GM18873 (cell line): Measurements from ENCODE around the gene INAVA.
"Not testable (repeated sequence)": the region's sequence is repeated elsewhere in the genome, so short reads cannot be mapped to it uniquely, and the experiment has no call there.

ENCODE experiments used
- ATAC-seq: cut with Tn5 transposase; IDR thresholded peaks from one replicate; pipeline ENCODE4 v1.9.1; 2021; ENCODE audit warnings: mild to moderate bottlenecking, moderate library complexity, moderate number of reproducible peaks; ENCODE audit not compliant: unreplicated experiment, low FRiP score

The INAVA gene

GRCh38 chr1:200959411-200959921 is 64.8 kb downstream of the INAVA start:
- ATAC-seq, result no peak

- ATAC-seq, result no peak
Observed at GRCh38 chr1:200960236-200960947, 65.7 kb downstream of the INAVA start.

GRCh38 chr1:200960948-200961340 is 66.2 kb downstream of the INAVA start:
- ATAC-seq, result no peak

- not testable (repeated sequence) for ATAC-seq
Observed at GRCh38 chr1:200962151-200962550, 67.5 kb downstream of the INAVA start.

- no peak for ATAC-seq
Observed at GRCh38 chr1:200962631-200963030, 67.9 kb downstream of the INAVA start.

GRCh38 chr1:200963076-200963475 is 68.4 kb downstream of the INAVA start:
- ATAC-seq, result no peak

- ATAC-seq, result not testable (repeated sequence)
Observed at GRCh38 chr1:200963888-200964287, 69.2 kb downstream of the INAVA start.
